HG03280 (cell line): ENCODE results near the gene LPIN2.
A peak's percentile ranks its signal among the peaks of the same experiment; 100 is the strongest.

Source experiments
- ATAC-seq: cut with Tn5 transposase; IDR thresholded peaks from one replicate; pipeline ENCODE4 v1.9.1; 2021; ENCODE audit warnings: mild to moderate bottlenecking, moderate library complexity; ENCODE audit not compliant: unreplicated experiment

The LPIN2 gene

GRCh38 chr18:2984703-2985261 lies 28.2 kb downstream of the LPIN2 start:
- no peak for ATAC-seq

- no peak for ATAC-seq
Observed at GRCh38 chr18:2984091-2984490, 28.9 kb downstream of the LPIN2 start.

- no peak for ATAC-seq
Observed at GRCh38 chr18:2983296-2983695, 29.6 kb downstream of the LPIN2 start.

GRCh38 chr18:2982452-2983269 lies 30.3 kb downstream of the LPIN2 start:
- ATAC-seq: no peak

GRCh38 chr18:2982022-2982421 lies 30.9 kb downstream of the LPIN2 start:
- ATAC-seq: no peak

GRCh38 chr18:2981212-2981728 lies 31.7 kb downstream of the LPIN2 start:
- ATAC-seq: no peak

- ATAC-seq: no peak
Observed at GRCh38 chr18:2979871-2980790, 32.8 kb downstream of the LPIN2 start.

- ATAC-seq: no peak
Observed at GRCh38 chr18:2979129-2979528, 33.8 kb downstream of the LPIN2 start.

GRCh38 chr18:2978661-2979106 lies 34.3 kb downstream of the LPIN2 start:
- peak; percentile 26 for ATAC-seq

- peak; percentile 46 for ATAC-seq
Observed at GRCh38 chr18:2978208-2978607, 34.7 kb downstream of the LPIN2 start.

GRCh38 chr18:2976218-2977132 lies 36.5 kb downstream of the LPIN2 start:
- ATAC-seq: no peak

- no peak for ATAC-seq
Observed at GRCh38 chr18:2974731-2975130, 38.2 kb downstream of the LPIN2 start.

GRCh38 chr18:2971741-2972552 lies 41.0 kb downstream of the LPIN2 start:
- ATAC-seq: peak; percentile 83

GRCh38 chr18:2970772-2971659 lies 41.9 kb downstream of the LPIN2 start:
- ATAC-seq: no peak

- no peak for ATAC-seq
Observed at GRCh38 chr18:2970344-2970743, 42.6 kb downstream of the LPIN2 start.

- no peak for ATAC-seq
Observed at GRCh38 chr18:2969695-2970094, 43.2 kb downstream of the LPIN2 start.

- no peak for ATAC-seq
Observed at GRCh38 chr18:2968606-2969005, 44.3 kb downstream of the LPIN2 start.

- no peak for ATAC-seq
Observed at GRCh38 chr18:2967820-2968219, 45.1 kb downstream of the LPIN2 start.
